Right lobe of liver (tissue), 6 donors: ENCODE data around the gene CFAP221. TPM values are rescaled to one million over a fixed set of nuclear protein-coding genes. Genes with fewer than 3 reads are reported as not detected.
"Not testable (repeated sequence)": the region's sequence is repeated elsewhere in the genome, so short reads cannot be mapped to it uniquely, and the experiment has no call there.

Experiments used
- ATAC-seq, 4 donors: fragments of 200-7000 bp; cut with Tn5 transposase; one replicate each; pipeline ENCODE4 v1.9.1; 2020; ENCODE audit warnings: mild to moderate bottlenecking in 4 of 4, moderate library complexity in 4 of 4
- DNase-seq, 3 donors: peaks; one replicate each; pipeline ENCODE4 v3.0.0-alpha.2; 2020
- H3K27ac ChIP-seq, 3 donors: fragments of 200-600 bp; one replicate each; pipeline ENCODE4 v1.8.0; 2022
- H3K27me3 ChIP-seq, 2 donors: fragments of 200-600 bp; one replicate each; pipeline ENCODE4 v1.8.0; 2022
- H3K36me3 ChIP-seq, 4 donors: fragments of 200-600 bp; sonication (generic) in 1 of 4; one replicate each; pipeline versions ENCODE4 v1.5.1 to v1.8.0; 2017 to 2022; ENCODE audit warnings: control low read depth in 1 of 4
- H3K4me1 ChIP-seq, 4 donors: fragments of 200-600 bp; sonication (generic) in 1 of 4; one replicate each; pipeline versions ENCODE4 v1.5.1 to v1.8.0; 2017 to 2022; ENCODE audit warnings: control low read depth in 1 of 4
- H3K4me3 ChIP-seq, 3 donors: fragments of 200-600 bp; one replicate each; pipeline ENCODE4 v1.8.0; 2022
- H3K9me3 ChIP-seq, 4 donors: fragments of 200-600 bp; sonication (generic) in 1 of 4; one replicate each; pipeline versions ENCODE4 v1.5.1 to v1.8.0; 2017 to 2022; ENCODE audit warnings: control low read depth in 1 of 4
- CTCF ChIP-seq, 4 donors: fragments of 200-600 bp in 3 of 4; fragments of 450-650 bp in 1 of 4; IDR thresholded peaks; one replicate each; pipeline versions ENCODE4 v1.5.1 to v1.8.0; 2016 to 2022; ENCODE audit warnings: antibody characterized with exemption in 4 of 4, mild to moderate bottlenecking in 2 of 4
- POLR2A ChIP-seq: fragments of 450-650 bp; IDR thresholded peaks from one replicate; pipeline ENCODE4 v1.6.1; 2017; ENCODE audit warnings: antibody characterized with exemption, mild to moderate bottlenecking
- WGBS: methylation state at CpG from one replicate; pipeline ENCODE4 v1.1.6; 2018; ENCODE audit warnings: low coverage, low lambda C conversion rate; ENCODE audit not compliant: insufficient coverage; ENCODE audit errors: missing lambda C conversion rate; 5-methylcytosine and 5-hydroxymethylcytosine counted together
- intact Hi-C, 2 donors: fragments of 100-400 bp; cut with DNase I; formaldehyde crosslinking; loops; one replicate each; pipeline versions ENCODE4 v1.11.2 to v1.14.1; 2022
- total RNA-seq, 6 experiments: library from RNA; depleted of rRNA in 2 of 6; stranded (reverse); fragments of >200 nt in 2 of 6; fragmentation: NEBNext Ultra II Directional in 3 of 6; extraction: Animal tissue kit (Norgen Biotek cat#: 25700) in 3 of 6; gene quantifications; one replicate each; pipeline versions ENCODE4 v1.1.0 to v1.2.4, GENCODE V29; 2016 to 2023
- donor health status: DM: no; HTN: yes; CAD: no.
- donor health status: DM: no; HTN: no; CAD: no.
- donor health status: DM: no; HTN: no; CAD: no.
- donor health status: DM: no; HTN: yes; CAD: no.
- donor health status: DM: no; HTN: yes; CAD: no.

The CFAP221 gene
- total RNA-seq, 6 experiments from 2014 or later = 0.56 to 5.8 (median 2.4) TPM

GRCh38 chr2:119609337-119609736 lies 65.1 kb downstream of the CFAP221 start:
- ATAC-seq = no peak
- Histone ChIP-seq H3K4me3 (no peak overlapping the region), H3K36me3 (no peaks in the 10 kb centered on the region), H3K4me1 (no peaks in the 10 kb centered on the region), H3K9me3 (peaks cover 0 to 5% (median 0%) of the 10 kb centered on the region in 4 donors), H3K27me3 (no peaks in the 10 kb centered on the region), H3K27ac (no peak overlapping the region)
- intact Hi-C loops = no loop called here
- TF ChIP-seq POLR2A (no peak), CTCF (IDR thresholded peaks at IDR 0.05) (no peak)
- DNase-seq = no peak
- WGBS = 54% methylated on average over 2 of the region's 2 CpGs

GRCh38 chr2:119614140-119614539 lies 69.9 kb downstream of the CFAP221 start:
- H3K4me3 ChIP-seq, ATAC-seq, DNase-seq, H3K27me3 ChIP-seq, intact Hi-C loops, H3K27ac ChIP-seq, H3K4me1 ChIP-seq, H3K9me3 ChIP-seq, H3K36me3 ChIP-seq: not testable (repeated sequence)

- ATAC-seq = no peak
- Histone ChIP-seq H3K27ac (no peak overlapping the region), H3K27me3 (no peaks in the 10 kb centered on the region), H3K9me3 (peaks cover 0 to 5% (median 0%) of the 10 kb centered on the region in 4 donors), H3K36me3 (no peaks in the 10 kb centered on the region), H3K4me1 (no peaks in the 10 kb centered on the region), H3K4me3 (no peak overlapping the region)
- intact Hi-C loops = no loop called here
- 61% methylated on average over 5 of the region's 6 CpGs for WGBS
- no peak for DNase-seq
- no peak for TF ChIP-seq POLR2A
- no peak for TF ChIP-seq CTCF (IDR thresholded peaks at IDR 0.05)
Observed at GRCh38 chr2:119616421-119616820, 72.2 kb downstream of the CFAP221 start.

GRCh38 chr2:119617455-119617854 lies 73.2 kb downstream of the CFAP221 start:
- Histone ChIP-seq H3K27ac (no peak overlapping the region), H3K4me1 (no peaks in the 10 kb centered on the region), H3K9me3 (peaks cover 0 to 5% (median 0%) of the 10 kb centered on the region in 4 donors), H3K36me3 (no peaks in the 10 kb centered on the region), H3K4me3 (no peak overlapping the region), H3K27me3 (no peaks in the 10 kb centered on the region)
- intact Hi-C loops = no loop called here
- ATAC-seq (no peak), DNase-seq (no peak)
- TF ChIP-seq CTCF (IDR thresholded peaks at IDR 0.05) = no peak
- no peak for TF ChIP-seq POLR2A
- WGBS = no CpG with 5 or more reads among the region's 2 CpGs

GRCh38 chr2:119618725-119619124 lies 74.5 kb downstream of the CFAP221 start:
- H3K27me3 ChIP-seq, intact Hi-C loops, DNase-seq, H3K27ac ChIP-seq, H3K4me3 ChIP-seq, H3K4me1 ChIP-seq, ATAC-seq, H3K36me3 ChIP-seq, H3K9me3 ChIP-seq: not testable (repeated sequence)
- WGBS = no CpG with 5 or more reads among the region's 7 CpGs

- ATAC-seq (no peak), DNase-seq (no peak)
- no peaks in the 10 kb centered on the region for H3K36me3 ChIP-seq
- H3K9me3 ChIP-seq = no peaks in the 10 kb centered on the region
- WGBS = 70% methylated on average over 3 of the region's 3 CpGs
- intact Hi-C loops = no loop called here
- no peaks in the 10 kb centered on the region for H3K27me3 ChIP-seq
- H3K4me3 ChIP-seq = no peak overlapping the region
- no peaks in the 10 kb centered on the region for H3K4me1 ChIP-seq
- TF ChIP-seq POLR2A (no peak), CTCF (IDR thresholded peaks at IDR 0.05) (no peak)
- H3K27ac ChIP-seq = no peak overlapping the region
Observed at GRCh38 chr2:119625226-119625625, 81.0 kb downstream of the CFAP221 start.
